Calu3 (cell line): Measurements from ENCODE around the gene MOB3A. TPM values are rescaled to one million over a fixed set of nuclear protein-coding genes. Genes with fewer than 3 reads are reported as not detected.
"Not testable (repeated sequence)": the region's sequence is repeated elsewhere in the genome, so short reads cannot be mapped to it uniquely, and the experiment has no call there.

ENCODE experiments used
- BruUV-seq: library from RNA; stranded (reverse); fragments of 400-500 nt; replicated peaks from 2 replicates; lab custom pipeline; 2021; lab: Mats Ljungman, UMichigan
- CTCF ChIA-PET: fragments of 300-600 bp; sonication (Branson Sonifier 250); formaldehyde crosslinking; loops from one replicate; lab custom pipeline; 2022; ENCODE audit warnings: antibody characterized with exemption; lab: Charles Lee
- DNase-seq: peaks from one replicate; pipeline ENCODE4 v3.0.0; 2022
- H3K27ac Mint-ChIP-seq: one replicate; pipeline ENCODE4 v1.8.0; 2022; ENCODE audit warnings: mixed read lengths; ENCODE audit not compliant: unreplicated experiment
- H3K27me3 Mint-ChIP-seq: one replicate; pipeline ENCODE4 v1.8.0; 2022; ENCODE audit warnings: mixed read lengths; ENCODE audit not compliant: unreplicated experiment
- H3K36me3 Mint-ChIP-seq: one replicate; pipeline ENCODE4 v1.8.0; 2022; ENCODE audit warnings: mild to moderate bottlenecking, moderate library complexity, mixed read lengths; ENCODE audit not compliant: insufficient read depth, unreplicated experiment
- H3K4me1 Mint-ChIP-seq: one replicate; pipeline ENCODE4 v1.8.0; 2022; ENCODE audit warnings: mild to moderate bottlenecking, low read depth, mixed read lengths; ENCODE audit not compliant: unreplicated experiment
- H3K4me3 Mint-ChIP-seq: one replicate; pipeline ENCODE4 v1.8.0; 2022; ENCODE audit warnings: mild to moderate bottlenecking, low read depth, moderate library complexity, mixed read lengths; ENCODE audit not compliant: unreplicated experiment
- H3K9me3 Mint-ChIP-seq: one replicate; pipeline ENCODE4 v1.8.0; 2022; ENCODE audit warnings: low read depth, mixed read lengths; ENCODE audit not compliant: unreplicated experiment
- intact Hi-C: fragments of 100-400 bp; cut with micrococcal nuclease; formaldehyde crosslinking; loops from one replicate; pipeline ENCODE4 v1.10.0; 2022; ENCODE audit not compliant: unreplicated experiment
- total RNA-seq: library from RNA; stranded (reverse); gene quantifications from 2 replicates; pipeline ENCODE4 v1.2.3, GENCODE V29; 2022
- TF ChIP-seq, protein P1 (sequence below): fragments of 200-600 bp; IDR thresholded peaks from one replicate; pipeline ENCODE4 v1.8.0; 2022; ENCODE audit warnings: antibody characterized with exemption; ENCODE audit not compliant: unreplicated experiment

The MOB3A gene
- total RNA-seq, 1 experiment from 2014 or later: 15.8 TPM

DNA sequence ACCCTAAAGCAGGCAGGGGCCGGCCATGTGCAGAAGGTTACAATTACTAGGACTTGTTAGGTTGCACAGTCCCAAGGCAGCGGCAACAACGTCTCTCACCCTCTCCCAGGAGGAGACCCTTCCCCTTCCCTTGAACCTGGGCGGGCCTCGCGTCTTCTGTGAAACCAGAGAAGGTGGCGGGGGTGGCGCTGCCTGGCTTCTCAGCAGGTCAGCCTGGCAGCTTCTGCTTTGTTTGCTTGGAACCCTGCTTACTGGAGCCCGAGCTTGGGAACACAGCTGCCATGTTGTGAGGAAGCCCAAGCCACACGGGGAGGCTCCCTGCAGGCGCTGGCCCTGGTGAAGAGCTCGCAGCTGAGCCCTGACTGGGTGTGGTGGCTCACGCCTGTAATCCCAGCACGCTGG is 60.5 kb downstream of the MOB3A start:
- no peak overlapping the region for H3K27ac Mint-ChIP-seq
- CTCF ChIA-PET: interaction anchor here (0.7 kb wide), 1 partner anchor 804 kb away, joined by 3 read pairs; no protein-coding TSS in a partner anchor
- H3K27me3 Mint-ChIP-seq: no peaks in the 10 kb centered on the region
- BruUV-seq: no TSS peak
- H3K4me1 Mint-ChIP-seq: peaks cover 11% of the 10 kb centered on the region
- peaks cover 31% of the 10 kb centered on the region for H3K36me3 Mint-ChIP-seq
- no peak overlapping the region for H3K4me3 Mint-ChIP-seq
- H3K9me3 Mint-ChIP-seq: peaks cover 2% of the 10 kb centered on the region
- TF ChIP-seq, protein P1, sequence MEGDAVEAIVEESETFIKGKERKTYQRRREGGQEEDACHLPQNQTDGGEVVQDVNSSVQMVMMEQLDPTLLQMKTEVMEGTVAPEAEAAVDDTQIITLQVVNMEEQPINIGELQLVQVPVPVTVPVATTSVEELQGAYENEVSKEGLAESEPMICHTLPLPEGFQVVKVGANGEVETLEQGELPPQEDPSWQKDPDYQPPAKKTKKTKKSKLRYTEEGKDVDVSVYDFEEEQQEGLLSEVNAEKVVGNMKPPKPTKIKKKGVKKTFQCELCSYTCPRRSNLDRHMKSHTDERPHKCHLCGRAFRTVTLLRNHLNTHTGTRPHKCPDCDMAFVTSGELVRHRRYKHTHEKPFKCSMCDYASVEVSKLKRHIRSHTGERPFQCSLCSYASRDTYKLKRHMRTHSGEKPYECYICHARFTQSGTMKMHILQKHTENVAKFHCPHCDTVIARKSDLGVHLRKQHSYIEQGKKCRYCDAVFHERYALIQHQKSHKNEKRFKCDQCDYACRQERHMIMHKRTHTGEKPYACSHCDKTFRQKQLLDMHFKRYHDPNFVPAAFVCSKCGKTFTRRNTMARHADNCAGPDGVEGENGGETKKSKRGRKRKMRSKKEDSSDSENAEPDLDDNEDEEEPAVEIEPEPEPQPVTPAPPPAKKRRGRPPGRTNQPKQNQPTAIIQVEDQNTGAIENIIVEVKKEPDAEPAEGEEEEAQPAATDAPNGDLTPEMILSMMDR: no peak
- intact Hi-C loops: no loop called here
- DNase-seq: no peak

DNA sequence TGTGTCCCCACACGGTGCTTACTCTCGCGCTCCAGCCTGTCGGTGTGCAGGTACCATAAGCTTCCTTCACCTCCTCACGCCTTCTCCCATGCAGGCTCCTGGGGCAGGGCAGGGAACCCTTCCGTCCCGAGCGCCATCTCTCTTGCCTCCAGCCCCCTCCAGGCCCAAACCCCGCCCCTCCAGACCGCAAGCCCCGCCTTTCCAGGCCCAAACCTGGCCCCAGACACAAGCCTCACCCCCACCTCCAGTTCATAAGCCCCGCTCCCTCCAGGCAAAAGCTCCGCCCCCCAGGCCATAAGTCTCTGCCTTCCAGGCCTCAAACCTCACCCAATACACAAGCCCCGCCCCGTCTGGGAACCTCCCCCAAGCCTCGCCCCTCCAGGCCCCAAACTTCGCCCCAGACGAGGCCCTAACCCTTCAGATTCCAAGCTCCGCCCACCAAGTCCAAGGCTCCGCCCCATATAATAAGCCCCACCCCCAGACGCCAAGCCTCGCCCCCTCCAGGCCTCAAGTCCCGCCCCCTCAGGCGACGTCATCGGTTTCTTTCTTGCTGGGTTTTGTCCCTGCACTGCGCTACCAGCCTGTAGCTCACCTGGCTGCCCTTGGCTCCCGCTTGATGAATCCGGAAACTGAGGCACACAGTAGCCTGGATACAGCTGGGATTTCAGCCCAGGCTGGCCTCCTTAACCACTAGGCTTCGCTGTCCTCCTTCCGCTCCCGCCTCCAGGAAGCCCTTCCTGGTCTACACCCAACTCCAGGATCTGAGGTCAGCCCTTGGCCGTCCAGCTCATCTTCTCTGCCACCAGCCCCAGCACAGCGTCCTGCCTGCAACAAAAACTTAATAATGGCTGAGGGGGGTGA is 61.2 kb downstream of the MOB3A start:
- BruUV-seq: no TSS peak

DNA sequence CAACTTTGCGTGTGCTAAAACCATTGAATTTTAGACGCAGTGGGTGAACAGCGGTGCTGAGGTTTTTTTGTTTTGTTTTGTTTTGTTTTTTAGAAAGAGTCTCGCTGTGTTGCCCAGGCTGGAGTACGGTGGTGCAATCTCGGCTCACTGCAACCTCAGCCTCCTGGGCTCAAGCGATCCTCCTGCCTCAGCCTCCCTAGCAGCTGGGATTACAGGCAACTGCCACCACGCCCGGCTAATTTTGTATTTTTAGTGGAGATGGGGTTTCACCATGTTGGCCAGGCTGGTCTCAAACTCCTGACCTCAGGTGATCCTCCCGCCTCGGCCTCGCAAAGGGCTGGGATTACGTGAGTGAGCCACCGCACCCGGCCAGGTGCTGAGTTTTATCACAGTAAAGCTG is 61.9 kb downstream of the MOB3A start:
- BruUV-seq, H3K27me3 Mint-ChIP-seq, H3K27ac Mint-ChIP-seq, CTCF ChIA-PET, H3K9me3 Mint-ChIP-seq, DNase-seq, intact Hi-C loops, H3K4me3 Mint-ChIP-seq: not testable (repeated sequence)
- H3K36me3 Mint-ChIP-seq: peaks cover 27% of the 10 kb centered on the region
- peaks cover 11% of the 10 kb centered on the region for H3K4me1 Mint-ChIP-seq

More for the DNA sequence above, 61.2 kb downstream of the MOB3A start:
- Mint-ChIP-seq H3K36me3 (peaks cover 31% of the 10 kb centered on the region), H3K9me3 (peaks cover 2% of the 10 kb centered on the region), H3K4me1 (peaks cover 11% of the 10 kb centered on the region), H3K4me3 (no peak overlapping the region), H3K27me3 (no peaks in the 10 kb centered on the region), H3K27ac (no peak overlapping the region)
- intact Hi-C loops: no loop called here
- DNase-seq: no peak
- CTCF ChIA-PET: interaction anchor here (0.7 kb wide), 1 partner anchor 1387 kb away, joined by 5 read pairs; no protein-coding TSS in a partner anchor
- TF ChIP-seq, protein P1: no peak

DNA sequence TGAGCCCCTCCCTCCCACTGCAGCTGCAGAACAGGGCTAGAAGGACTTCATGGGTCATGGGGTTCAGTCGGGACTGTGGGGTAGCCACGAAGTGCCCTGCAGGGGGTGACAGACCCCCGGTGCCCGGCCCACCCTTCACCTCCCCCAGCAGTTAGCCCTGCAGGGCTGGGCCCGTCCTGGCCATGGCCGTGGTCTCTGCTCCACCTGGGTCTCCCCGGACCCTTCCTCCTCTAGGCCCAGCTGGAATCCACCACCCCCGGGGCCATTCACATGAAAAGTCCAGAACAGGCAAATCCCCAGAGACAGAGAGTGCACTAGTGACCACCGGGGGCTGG is 62.3 kb downstream of the MOB3A start:
- H3K27me3 Mint-ChIP-seq: no peaks in the 10 kb centered on the region
- peaks cover 2% of the 10 kb centered on the region for H3K9me3 Mint-ChIP-seq
- peaks cover 22% of the 10 kb centered on the region for H3K36me3 Mint-ChIP-seq
- CTCF ChIA-PET: no interaction called here
- H3K4me1 Mint-ChIP-seq: peaks cover 11% of the 10 kb centered on the region
- TF ChIP-seq, protein P1: no peak
- intact Hi-C loops: no loop called here
- H3K27ac Mint-ChIP-seq: no peak overlapping the region
- no peak overlapping the region for H3K4me3 Mint-ChIP-seq
- BruUV-seq: no TSS peak
- no peak for DNase-seq
